HG02840 (cell line): Measurements from ENCODE around the gene WRAP73.
"Not testable (repeated sequence)": the region's sequence is repeated elsewhere in the genome, so short reads cannot be mapped to it uniquely, and the experiment has no call there.

Experiments used
- ATAC-seq: cut with Tn5 transposase; IDR thresholded peaks from one replicate; pipeline ENCODE4 v1.9.1; 2021; ENCODE audit warnings: mild to moderate bottlenecking, moderate library complexity, moderate number of reproducible peaks; ENCODE audit not compliant: unreplicated experiment, low FRiP score

Gene WRAP73

GRCh38 chr1:3632716-3633343 lies 17.1 kb downstream of the WRAP73 start:
- no peak for ATAC-seq

DNA sequence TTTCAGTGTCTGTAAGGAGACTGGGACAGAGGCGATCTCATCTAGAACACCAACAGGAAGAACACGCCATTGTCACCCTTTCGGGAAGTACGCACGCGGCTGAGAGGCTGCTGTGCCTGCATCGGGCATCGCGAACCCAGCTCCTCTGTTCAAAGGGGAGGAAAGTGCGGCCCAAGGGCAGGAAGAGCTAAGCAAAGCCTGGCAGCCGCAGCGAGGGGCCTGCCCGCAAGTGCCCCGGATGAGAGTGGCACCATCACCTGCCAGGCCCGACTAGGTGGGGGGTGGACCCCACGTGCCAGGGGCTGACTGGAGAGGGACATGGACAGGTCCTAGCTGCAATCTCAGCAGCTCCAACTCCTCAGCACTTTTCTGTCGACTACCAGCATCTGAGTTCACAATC lies 17.6 kb downstream of the WRAP73 start:
- no peak for ATAC-seq

- ATAC-seq, result no peak
Observed at GRCh38 chr1:3631320-3632260, 18.3 kb downstream of the WRAP73 start.

- no peak for ATAC-seq
Observed at GRCh38 chr1:3630914-3631313, 19.0 kb downstream of the WRAP73 start.

DNA sequence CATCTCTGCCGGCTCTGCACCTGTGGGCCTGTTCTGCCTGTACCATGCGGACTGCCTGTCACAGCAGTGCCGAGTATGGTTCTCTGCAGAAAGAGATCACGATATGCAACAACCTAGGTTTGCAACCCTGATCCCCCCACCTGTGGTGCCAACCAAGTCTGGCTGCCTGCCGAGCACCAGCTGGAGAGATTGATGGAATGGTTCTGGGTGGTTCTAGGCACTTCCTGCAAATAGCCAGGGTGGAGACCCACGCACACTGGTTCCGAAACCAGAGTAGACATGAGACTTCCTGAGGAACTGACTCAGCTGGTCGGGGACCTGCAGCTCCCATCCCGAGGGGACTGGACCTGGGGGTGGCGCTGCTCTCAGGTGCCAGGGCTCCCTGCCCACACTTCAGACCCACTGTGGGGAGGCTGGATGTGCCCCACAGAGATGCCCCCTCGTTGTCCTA lies 19.7 kb downstream of the WRAP73 start:
- ATAC-seq, result no peak

GRCh38 chr1:3629561-3630160 lies 20.2 kb downstream of the WRAP73 start:
- ATAC-seq, result no peak

DNA sequence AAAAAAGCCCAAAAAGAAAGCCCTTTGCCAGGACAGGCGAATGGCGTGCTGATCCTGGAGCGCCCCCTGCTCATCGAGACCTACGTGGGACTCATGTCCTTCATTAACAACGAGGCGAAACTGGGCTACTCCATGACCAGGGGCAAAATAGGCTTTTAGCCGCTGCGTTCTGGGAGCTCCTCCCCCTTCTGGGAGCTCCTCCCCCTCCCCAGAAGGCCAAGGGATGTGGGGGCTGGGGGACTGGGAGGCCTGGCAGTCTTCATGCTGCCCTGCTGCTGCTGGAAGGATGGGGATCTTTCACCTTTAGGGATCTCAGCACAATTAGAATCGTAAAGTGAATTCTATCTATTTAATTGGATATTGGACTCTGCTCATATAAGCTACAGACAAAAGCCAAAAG lies 21.5 kb downstream of the WRAP73 start:
- no peak for ATAC-seq

DNA sequence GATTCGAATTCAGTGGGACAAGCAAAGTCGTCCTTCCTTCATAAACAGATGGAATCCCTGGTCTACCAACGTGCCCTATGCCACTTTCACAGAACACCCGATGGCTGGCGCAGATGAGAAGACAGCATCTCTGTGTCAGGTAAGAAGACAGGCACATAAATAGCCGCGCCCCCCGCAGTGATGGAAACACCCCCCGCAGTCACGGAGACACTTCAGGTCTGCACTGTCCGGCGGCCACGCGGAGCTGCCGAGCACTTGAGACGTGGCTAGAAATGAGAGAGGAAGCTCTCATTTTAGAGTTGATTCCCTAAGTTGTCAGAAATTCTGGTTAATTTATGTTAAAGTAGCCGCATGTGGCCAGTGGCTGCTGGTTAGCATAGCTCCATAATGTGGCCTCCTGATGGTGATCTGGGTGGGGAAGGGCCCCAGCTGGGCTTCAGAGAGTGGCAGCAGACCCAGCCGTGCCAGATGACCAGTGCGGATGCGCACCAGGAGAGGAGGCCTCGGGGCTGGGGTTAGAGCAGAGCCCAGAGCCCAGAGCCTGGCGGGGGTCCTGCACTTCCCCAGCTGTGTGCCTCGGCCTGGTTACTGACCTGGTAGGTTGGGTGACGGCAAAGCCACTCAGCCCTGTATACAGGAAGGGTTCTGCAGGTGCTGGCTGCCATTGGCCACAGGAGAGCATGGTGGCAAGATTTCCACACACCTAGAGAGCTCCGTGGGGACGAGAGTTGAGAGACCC lies 22.2 kb downstream of the WRAP73 start:
- no peak for ATAC-seq

DNA sequence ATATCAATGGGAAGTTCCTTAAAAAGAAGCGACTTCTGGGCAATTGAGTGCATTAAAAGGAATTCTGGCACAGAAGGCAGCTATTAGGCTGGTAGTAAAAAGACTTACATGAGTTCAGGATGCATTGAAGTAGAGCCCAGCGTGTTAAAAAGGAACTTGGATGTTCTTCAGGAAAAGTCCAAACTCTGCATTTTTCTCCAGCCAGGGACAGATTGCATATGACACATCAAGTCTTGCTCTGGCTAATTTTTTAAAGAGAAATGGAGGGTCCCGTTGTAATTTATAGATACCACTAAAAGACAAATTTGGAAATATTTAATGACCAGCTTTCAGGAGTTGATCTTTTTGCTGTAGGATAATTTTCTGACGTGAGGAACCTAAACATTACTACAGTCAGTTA lies 23.9 kb downstream of the WRAP73 start:
- ATAC-seq, result no peak

- ATAC-seq, result no peak
Observed at GRCh38 chr1:3625151-3625907, 24.6 kb downstream of the WRAP73 start.

- peak; percentile 94 for ATAC-seq
Observed at GRCh38 chr1:3624200-3625136, 25.4 kb downstream of the WRAP73 start, which contains the start of gene TPRG1L. TSS of gene TPRG1L (plus strand) at chr1:3625015. CDS start at chr1:3625073, 58 bp downstream.

DNA sequence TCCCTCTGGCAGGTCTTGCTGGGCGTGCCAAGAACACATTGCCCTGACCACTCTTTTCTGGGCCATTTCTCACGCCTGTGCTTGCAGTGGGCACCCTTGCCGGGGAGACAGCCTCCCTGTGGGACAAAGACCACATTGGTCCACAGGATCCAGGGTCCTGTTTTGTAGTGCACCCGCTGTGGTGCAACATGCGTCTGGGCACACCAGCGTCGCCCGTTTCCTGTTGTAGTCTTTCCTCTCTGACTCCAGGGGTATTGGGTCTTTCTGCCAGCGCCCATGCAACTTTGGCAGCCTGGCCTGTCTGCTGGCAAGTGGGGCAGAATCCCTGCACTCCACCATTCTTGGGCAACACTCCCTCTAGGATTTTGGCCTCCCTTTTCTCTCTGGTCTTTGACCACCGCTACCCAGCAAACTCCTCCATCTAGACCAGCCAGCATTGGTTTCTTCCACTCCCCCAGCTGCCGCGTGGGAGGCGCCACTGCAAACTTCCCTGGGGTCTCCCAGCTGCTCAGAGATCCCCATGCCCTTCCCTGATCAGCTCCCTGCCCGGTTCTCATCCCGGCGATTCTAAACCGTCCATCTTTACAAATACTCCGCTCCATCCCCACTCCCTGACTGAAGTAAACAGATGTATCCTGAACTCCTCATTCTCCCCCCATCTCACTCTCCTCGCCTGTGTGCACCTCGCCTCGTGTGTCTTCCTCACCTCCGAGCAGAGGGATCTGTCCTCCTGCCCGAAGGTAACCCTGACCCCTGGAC lies 26.3 kb downstream of the WRAP73 start:
- no peak for ATAC-seq

- ATAC-seq, result not testable (repeated sequence)
Observed at GRCh38 chr1:3622102-3622501, 27.8 kb downstream of the WRAP73 start.

- ATAC-seq, result not testable (repeated sequence)
Observed at GRCh38 chr1:3621151-3621671, 28.7 kb downstream of the WRAP73 start.

- ATAC-seq, result no peak
Observed at GRCh38 chr1:3620708-3621107, 29.2 kb downstream of the WRAP73 start.

DNA sequence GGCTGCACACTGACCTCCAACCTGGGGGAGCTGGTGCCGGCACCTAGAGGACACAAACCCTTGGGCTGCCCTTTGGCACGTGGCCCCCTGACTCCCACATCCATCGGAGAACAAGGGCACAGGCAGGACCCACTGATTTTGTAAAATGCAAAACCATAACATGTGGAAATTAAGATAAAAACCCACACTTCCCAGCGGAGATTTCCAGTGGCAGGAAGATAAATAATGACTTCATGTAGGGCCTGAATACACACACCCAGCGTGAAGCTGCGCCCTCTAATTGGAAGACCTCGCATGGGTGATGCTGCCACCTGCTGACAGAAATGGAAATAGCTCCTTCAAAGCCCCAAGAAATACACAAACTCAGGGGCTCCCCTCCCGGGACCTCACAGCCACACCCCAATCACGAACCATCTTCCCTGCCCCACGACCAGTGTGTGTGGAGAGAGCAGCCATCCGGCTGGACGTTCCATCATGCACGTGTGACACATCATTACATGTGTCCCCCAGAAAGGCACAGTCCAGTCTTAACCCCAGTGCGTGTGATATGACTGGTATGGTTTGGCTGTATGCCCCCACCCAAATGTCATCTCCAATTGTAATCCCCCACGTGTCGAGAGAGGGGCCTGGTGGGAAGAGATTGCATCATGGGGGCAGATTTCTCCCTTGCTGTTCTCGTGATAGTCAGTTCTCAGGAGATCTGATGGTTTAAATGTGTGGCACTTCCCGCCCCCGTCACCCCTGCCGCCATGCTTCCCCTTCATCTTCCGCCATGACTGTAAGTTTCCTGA lies 30.8 kb downstream of the WRAP73 start:
- no peak for ATAC-seq

DNA sequence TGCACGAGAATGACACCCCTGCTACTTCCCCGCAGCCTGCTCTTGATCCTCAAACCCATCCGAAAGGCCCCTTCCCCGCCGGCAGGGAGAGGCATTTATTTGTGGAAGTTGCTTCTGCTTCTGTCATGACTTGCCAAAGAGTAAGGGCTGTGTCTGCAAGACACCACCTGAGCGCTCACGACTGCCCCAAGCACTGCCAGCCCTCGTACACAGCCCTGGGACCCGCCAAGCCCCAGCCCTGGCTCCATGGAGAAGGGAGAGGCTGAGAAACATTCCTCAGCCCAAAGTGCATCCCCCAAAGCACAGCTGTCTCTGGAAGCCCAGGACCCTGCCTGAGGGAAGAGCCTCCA lies 31.4 kb downstream of the WRAP73 start:
- ATAC-seq, result no peak
